HL-60 (cell line): ENCODE measurements around the gene ULK1.

Source experiments
- DNase-seq, 2 experiments: peaks; one replicate each; pipeline ENCODE4 v3.0.0-alpha.2; 2010 to 2020; ENCODE audit warnings: low read depth in 1 of 2, low spot score in 1 of 2
- H3K27ac ChIP-seq: fragments of 250-450 bp; sonication (Bioruptor Pico); replicated peaks from 2 replicates; pipeline ENCODE4 v1.5.1; 2020; ENCODE audit warnings: mild to moderate bottlenecking, moderate library complexity
- H3K27me3 ChIP-seq: fragments of 250-450 bp; sonication (Bioruptor Pico); 2 replicates; pipeline ENCODE4 v1.5.1; 2021; ENCODE audit warnings: mild to moderate bottlenecking, moderate library complexity; ENCODE audit not compliant: insufficient read depth, poor library complexity, severe bottlenecking
- H3K4me3 ChIP-seq: replicated peaks from 2 replicates; pipeline ENCODE4 v1.5.1; 2011; ENCODE audit warnings: mild to moderate bottlenecking, control low read depth, low read length; ENCODE audit not compliant: insufficient read depth
- GABPA ChIP-seq: IDR thresholded peaks from 2 replicates; pipeline ENCODE4 v1.6.1; 2012; ENCODE audit warnings: low read depth
- POLR2AphosphoS5 ChIP-seq: IDR thresholded peaks from 2 replicates; pipeline ENCODE4 v1.6.1; 2012; ENCODE audit warnings: low read depth
- SPI1 ChIP-seq: IDR thresholded peaks from 2 replicates; pipeline ENCODE4 v1.6.1; 2012; ENCODE audit warnings: low read depth, mild to moderate bottlenecking, borderline replicate concordance
- TF ChIP-seq, protein P1 (sequence below): IDR thresholded peaks from one replicate; pipeline ENCODE4 v1.5.1; 2011; ENCODE audit warnings: low read length, control low read depth, inconsistent platforms; ENCODE audit not compliant: insufficient read depth
- TF ChIP-seq, protein P2 (sequence below): IDR thresholded peaks from 2 replicates; pipeline ENCODE4 v1.6.1; 2012; ENCODE audit warnings: low read depth; ENCODE audit not compliant: insufficient replicate concordance

The ULK1 gene

DNA sequence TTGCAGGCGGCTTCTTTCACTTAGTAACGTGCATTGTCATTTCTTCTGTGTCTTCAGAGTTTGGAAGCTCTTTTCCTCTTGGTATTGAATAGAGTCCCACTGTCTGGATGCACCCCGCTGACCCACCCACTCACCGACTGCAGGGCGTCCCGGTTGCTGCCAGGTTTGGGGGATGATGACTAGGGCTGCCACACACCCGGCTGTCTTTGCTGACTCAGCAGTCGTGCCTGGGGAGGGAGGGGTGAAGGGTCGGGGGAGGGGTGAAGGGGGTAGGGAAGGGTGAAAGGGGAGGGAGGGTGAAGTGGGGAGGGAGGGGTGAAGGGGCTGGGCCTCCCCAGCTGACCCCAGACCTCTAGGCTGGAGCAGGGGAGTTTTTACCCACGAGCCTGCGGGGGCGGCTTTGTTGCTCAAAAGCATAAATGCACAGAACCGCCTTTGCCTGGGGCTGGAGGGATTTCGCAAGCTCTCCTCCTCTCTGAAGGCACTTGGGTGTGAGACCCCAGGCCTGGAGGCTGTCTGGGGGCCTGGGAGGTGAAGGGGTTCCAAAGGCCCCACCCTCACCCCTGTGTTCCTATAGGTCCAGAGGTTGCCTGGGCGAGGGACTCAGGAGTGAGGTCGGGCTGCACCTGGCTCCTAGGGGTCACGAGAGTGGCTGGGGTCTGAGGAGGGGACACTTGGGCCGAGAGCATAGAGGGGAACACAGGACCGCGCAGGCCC lies 31.3 kb upstream of the ULK1 start:
- Histone ChIP-seq H3K4me3 (no peak overlapping the region), H3K27ac (no peak overlapping the region; the same call in 1 of the 2 replicates), H3K27me3 (no peaks in the 10 kb centered on the region)
- DNase-seq, result peak; percentile 62 to 63
- TF ChIP-seq, protein P1, sequence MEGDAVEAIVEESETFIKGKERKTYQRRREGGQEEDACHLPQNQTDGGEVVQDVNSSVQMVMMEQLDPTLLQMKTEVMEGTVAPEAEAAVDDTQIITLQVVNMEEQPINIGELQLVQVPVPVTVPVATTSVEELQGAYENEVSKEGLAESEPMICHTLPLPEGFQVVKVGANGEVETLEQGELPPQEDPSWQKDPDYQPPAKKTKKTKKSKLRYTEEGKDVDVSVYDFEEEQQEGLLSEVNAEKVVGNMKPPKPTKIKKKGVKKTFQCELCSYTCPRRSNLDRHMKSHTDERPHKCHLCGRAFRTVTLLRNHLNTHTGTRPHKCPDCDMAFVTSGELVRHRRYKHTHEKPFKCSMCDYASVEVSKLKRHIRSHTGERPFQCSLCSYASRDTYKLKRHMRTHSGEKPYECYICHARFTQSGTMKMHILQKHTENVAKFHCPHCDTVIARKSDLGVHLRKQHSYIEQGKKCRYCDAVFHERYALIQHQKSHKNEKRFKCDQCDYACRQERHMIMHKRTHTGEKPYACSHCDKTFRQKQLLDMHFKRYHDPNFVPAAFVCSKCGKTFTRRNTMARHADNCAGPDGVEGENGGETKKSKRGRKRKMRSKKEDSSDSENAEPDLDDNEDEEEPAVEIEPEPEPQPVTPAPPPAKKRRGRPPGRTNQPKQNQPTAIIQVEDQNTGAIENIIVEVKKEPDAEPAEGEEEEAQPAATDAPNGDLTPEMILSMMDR, result no peak
- TF ChIP-seq, protein P2, sequence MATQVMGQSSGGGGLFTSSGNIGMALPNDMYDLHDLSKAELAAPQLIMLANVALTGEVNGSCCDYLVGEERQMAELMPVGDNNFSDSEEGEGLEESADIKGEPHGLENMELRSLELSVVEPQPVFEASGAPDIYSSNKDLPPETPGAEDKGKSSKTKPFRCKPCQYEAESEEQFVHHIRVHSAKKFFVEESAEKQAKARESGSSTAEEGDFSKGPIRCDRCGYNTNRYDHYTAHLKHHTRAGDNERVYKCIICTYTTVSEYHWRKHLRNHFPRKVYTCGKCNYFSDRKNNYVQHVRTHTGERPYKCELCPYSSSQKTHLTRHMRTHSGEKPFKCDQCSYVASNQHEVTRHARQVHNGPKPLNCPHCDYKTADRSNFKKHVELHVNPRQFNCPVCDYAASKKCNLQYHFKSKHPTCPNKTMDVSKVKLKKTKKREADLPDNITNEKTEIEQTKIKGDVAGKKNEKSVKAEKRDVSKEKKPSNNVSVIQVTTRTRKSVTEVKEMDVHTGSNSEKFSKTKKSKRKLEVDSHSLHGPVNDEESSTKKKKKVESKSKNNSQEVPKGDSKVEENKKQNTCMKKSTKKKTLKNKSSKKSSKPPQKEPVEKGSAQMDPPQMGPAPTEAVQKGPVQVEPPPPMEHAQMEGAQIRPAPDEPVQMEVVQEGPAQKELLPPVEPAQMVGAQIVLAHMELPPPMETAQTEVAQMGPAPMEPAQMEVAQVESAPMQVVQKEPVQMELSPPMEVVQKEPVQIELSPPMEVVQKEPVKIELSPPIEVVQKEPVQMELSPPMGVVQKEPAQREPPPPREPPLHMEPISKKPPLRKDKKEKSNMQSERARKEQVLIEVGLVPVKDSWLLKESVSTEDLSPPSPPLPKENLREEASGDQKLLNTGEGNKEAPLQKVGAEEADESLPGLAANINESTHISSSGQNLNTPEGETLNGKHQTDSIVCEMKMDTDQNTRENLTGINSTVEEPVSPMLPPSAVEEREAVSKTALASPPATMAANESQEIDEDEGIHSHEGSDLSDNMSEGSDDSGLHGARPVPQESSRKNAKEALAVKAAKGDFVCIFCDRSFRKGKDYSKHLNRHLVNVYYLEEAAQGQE, result no peak
- TF ChIP-seq POLR2AphosphoS5 (no peak), SPI1 (no peak), GABPA (no peak)

DNA sequence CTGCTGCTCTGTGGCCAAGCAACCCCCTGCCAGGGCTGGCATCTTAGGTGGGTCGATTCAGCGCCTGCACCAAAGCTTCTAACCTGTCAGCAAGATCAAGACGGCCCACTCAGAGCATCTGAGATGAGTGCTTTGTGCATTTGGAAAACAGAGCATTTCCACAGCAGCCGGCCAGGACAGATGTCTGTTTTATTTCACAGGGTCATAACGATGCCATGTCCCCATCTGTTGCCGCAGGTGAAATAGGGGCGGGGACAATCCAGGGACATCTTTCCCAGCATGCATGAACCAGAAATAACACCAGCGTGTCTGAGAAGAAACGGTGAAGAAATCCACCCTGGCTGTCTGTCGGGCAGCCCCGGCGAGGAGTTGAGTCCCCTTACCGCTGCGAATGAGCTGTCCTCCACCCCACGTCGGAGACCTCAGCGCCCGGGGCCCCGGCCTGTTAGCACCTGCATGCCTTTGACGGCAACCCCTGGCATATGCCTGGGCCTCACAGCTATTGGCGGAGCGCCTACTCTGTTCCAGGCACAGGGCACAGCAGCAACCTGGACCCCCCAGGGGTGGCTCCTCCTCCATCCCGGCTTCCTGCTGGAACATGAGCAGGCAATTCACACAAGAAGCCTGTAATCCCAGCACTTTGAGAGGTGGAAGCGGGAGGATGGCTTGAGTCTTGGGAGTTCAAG lies 30.6 kb upstream of the ULK1 start:
- Histone ChIP-seq H3K27ac (no peak overlapping the region), H3K27me3 (no peaks in the 10 kb centered on the region), H3K4me3 (no peak overlapping the region)
- TF ChIP-seq, protein P2, result no peak
- TF ChIP-seq GABPA (no peak), POLR2AphosphoS5 (no peak), SPI1 (no peak)
- TF ChIP-seq, protein P1, result no peak
- DNase-seq, result no peak

DNA sequence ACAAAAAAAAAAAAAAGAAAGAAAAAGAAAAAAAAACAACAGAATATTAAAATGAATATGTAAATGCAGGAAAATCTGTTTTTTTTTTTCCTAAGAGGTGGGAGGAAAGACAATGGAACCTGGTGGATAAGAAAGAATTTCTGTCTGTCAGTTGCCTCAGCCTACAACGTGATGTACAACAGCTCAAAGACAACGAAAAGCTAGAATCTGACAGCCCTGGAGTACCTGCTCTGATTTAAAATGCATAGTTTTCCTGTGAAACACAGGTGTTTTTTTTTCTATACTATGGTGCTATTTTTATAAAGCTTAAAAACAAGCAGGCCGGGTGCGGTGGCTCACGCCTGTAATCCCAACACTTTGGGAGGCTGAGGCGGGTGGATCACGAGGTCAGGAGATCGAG lies 30.0 kb upstream of the ULK1 start:
- Histone ChIP-seq H3K27me3 (no peaks in the 10 kb centered on the region), H3K27ac (no peak overlapping the region), H3K4me3 (no peak overlapping the region)
- TF ChIP-seq SPI1 (no peak), POLR2AphosphoS5 (no peak), GABPA (no peak)
- TF ChIP-seq, protein P2, result no peak
- TF ChIP-seq, protein P1, result no peak
- no peak for DNase-seq
